ENCODE results near the gene OGFRL1.

Gene OGFRL1

DNA sequence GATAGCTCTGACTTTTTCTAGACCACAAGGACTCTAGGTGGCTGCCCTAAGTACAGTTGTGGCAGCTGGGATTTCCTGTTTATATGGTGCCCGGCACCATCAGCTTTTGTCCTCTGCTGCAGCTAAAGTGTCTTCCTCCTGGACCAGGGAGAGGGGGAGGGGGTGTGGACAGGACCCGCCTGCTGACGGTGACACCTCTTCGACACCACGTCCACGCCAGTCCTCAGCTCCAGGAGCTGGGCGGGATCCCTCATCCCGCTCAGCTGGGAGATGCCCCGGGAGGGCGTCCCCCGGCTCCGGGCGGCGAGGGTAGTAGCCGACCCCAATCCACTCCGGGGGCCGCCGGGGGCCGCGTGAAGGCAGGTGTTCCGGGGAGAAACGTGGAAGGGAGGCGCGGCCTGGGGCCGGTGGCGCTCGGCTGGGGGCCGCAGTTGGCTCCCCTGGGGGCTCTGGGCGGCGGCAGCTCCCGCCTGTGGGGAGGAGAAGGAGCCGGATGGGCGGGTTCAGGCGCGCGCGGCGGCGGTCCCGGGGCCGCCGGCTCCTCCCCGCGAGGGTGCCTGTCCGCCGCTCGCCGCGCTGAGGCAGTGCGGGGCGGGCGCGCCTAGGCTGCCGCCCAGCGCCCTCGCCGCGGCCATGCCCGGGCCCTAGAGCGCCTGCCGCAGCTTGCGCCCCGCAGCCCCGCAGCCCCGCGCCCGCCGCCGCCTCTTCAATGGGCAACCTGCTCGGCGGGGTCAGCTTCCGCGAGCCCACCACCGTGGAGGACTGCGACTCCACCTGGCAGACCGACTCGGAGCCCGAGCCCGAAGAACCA, at the start of gene OGFRL1:
TSS of gene OGFRL1 (plus strand) at position 584 of the 811 bp plus-strand sequence. CDS start at position 710, 126 bp downstream.
- peak within 1 kb of the TSS; percentile 60 for H3K27ac Mint-ChIP-seq
- peak; percentile 69 for DNase-seq (ENCODE audit: low spot score)
- H3K4me1 Mint-ChIP-seq (ENCODE audit: low read depth): peaks cover 23% of the 10 kb centered on the region
- H3K4me3 Mint-ChIP-seq: peak within 1 kb of the TSS; percentile 81
- peaks cover 44% of the 10 kb centered on the region for H3K27me3 Mint-ChIP-seq (ENCODE audit: low read depth)
- no peaks in the 10 kb centered on the region for H3K9me3 Mint-ChIP-seq
- peaks cover 1% of the 10 kb centered on the region for H3K36me3 Mint-ChIP-seq (ENCODE audit: low read depth)

DNA sequence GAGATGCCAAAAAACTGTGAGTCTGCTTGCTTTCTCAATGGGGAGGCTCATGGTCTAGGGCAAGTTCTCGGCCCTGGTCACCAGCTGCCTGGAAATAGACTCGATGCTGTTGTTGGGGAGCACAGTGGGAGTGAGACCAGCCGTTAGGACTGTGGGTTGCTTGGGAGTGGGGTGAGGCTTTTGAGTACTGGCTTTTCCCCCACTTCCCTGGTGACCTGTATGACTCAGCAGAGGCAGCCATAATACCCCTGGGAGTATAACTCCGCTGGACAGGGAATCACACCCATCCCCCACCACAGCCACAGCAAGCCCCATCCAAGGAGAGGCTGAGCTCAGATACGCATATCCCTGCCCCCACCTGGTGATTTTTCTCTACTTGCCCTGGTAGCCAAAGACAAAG, 48.9 kb upstream of the OGFRL1 start:
- Mint-ChIP-seq H3K9me3 (no peaks in the 10 kb centered on the region), H3K36me3 (ENCODE audit: low read depth) (no peaks in the 10 kb centered on the region), H3K27ac (no peak overlapping the region), H3K4me1 (ENCODE audit: low read depth) (no peaks in the 10 kb centered on the region), H3K27me3 (ENCODE audit: low read depth) (peaks cover 7% of the 10 kb centered on the region), H3K4me3 (no peak overlapping the region)
- no peak for DNase-seq (ENCODE audit: low spot score)

GRCh38 chr6:71245265-71246049, 43.2 kb upstream of the OGFRL1 start:
- no peak for DNase-seq (ENCODE audit: low spot score)
- no peaks in the 10 kb centered on the region for H3K36me3 Mint-ChIP-seq (ENCODE audit: low read depth)
- H3K27ac Mint-ChIP-seq: no peak overlapping the region
- H3K27me3 Mint-ChIP-seq (ENCODE audit: low read depth): no peaks in the 10 kb centered on the region
- H3K4me3 Mint-ChIP-seq: no peak overlapping the region
- no peaks in the 10 kb centered on the region for H3K9me3 Mint-ChIP-seq
- no peaks in the 10 kb centered on the region for H3K4me1 Mint-ChIP-seq (ENCODE audit: low read depth)

GRCh38 chr6:71246596-71246995, 42.0 kb upstream of the OGFRL1 start:
- Mint-ChIP-seq H3K27ac (no peak overlapping the region), H3K27me3 (ENCODE audit: low read depth) (peaks cover 7% of the 10 kb centered on the region), H3K36me3 (ENCODE audit: low read depth) (no peaks in the 10 kb centered on the region), H3K9me3 (no peaks in the 10 kb centered on the region), H3K4me1 (ENCODE audit: low read depth) (no peaks in the 10 kb centered on the region), H3K4me3 (no peak overlapping the region)
- no peak for DNase-seq (ENCODE audit: low spot score)

DNA sequence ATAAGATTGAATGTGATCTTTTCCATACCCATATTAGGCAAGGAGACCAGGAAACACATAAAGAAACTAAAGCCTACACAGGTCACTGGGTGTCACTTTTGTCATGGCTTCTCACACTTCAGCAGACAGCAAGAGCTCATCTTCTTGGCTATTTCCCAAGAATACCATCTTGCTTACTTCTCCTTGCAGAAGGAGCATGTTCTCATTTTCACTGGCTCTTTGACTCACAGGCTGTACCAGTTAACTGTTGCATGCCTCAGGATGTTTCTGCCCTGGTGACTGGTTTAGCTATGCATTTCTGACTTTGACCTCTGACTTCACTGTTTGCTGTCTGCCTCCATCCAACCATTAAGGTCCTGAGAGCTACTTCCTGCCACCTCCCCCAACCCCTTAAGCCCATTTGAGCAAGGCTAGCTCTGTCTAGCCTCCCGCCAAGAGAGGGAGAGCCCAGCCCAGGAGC, 40.3 kb upstream of the OGFRL1 start:
- Mint-ChIP-seq H3K27me3 (ENCODE audit: low read depth) (peaks cover 11% of the 10 kb centered on the region), H3K36me3 (ENCODE audit: low read depth) (no peaks in the 10 kb centered on the region), H3K4me1 (ENCODE audit: low read depth) (no peaks in the 10 kb centered on the region), H3K4me3 (no peak overlapping the region), H3K9me3 (no peaks in the 10 kb centered on the region), H3K27ac (no peak overlapping the region)
- DNase-seq (ENCODE audit: low spot score): no peak

DNA sequence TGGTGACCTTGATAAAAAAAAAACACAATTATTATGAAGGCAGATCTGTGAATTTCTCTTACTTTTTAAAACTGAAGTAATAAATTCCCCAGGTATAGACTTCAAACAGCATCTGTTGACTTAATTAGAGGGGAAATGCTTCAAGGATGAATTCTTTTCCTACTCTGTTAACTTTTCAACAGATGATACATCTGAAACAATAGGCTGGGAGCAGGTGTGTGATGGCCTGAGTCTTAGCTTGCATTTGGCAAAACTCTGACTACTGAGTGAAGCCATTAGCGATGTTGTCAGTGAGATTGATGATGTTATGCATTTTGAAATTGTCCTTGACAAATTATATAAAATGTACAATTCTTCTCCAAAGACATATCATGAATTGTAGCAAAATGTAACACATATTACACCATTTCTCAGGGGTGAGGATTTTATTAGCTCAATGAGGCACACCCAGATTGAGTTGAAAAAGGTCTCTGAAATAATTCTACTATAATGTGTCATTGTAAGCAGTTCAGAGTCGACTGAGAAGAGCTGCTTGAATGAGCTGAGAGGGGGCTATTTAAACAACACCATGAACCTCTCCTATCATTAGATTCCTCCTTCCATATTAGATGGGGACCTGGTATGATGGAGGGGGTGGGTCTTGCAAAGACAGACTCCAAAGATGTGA, 39.6 kb upstream of the OGFRL1 start:
- H3K27ac Mint-ChIP-seq: no peak overlapping the region
- H3K4me3 Mint-ChIP-seq: no peak overlapping the region
- H3K27me3 Mint-ChIP-seq (ENCODE audit: low read depth): peaks cover 11% of the 10 kb centered on the region
- H3K9me3 Mint-ChIP-seq: no peaks in the 10 kb centered on the region
- H3K36me3 Mint-ChIP-seq (ENCODE audit: low read depth): no peaks in the 10 kb centered on the region
- H3K4me1 Mint-ChIP-seq (ENCODE audit: low read depth): no peaks in the 10 kb centered on the region
- DNase-seq (ENCODE audit: low spot score): no peak

GRCh38 chr6:71250099-71250602, 38.5 kb upstream of the OGFRL1 start:
- no peak overlapping the region for H3K4me3 Mint-ChIP-seq
- H3K27me3 Mint-ChIP-seq (ENCODE audit: low read depth): peaks cover 11% of the 10 kb centered on the region
- no peaks in the 10 kb centered on the region for H3K36me3 Mint-ChIP-seq (ENCODE audit: low read depth)
- H3K9me3 Mint-ChIP-seq: no peaks in the 10 kb centered on the region
- H3K4me1 Mint-ChIP-seq (ENCODE audit: low read depth): no peaks in the 10 kb centered on the region
- no peak for DNase-seq (ENCODE audit: low spot score)
- H3K27ac Mint-ChIP-seq: no peak overlapping the region

DNA sequence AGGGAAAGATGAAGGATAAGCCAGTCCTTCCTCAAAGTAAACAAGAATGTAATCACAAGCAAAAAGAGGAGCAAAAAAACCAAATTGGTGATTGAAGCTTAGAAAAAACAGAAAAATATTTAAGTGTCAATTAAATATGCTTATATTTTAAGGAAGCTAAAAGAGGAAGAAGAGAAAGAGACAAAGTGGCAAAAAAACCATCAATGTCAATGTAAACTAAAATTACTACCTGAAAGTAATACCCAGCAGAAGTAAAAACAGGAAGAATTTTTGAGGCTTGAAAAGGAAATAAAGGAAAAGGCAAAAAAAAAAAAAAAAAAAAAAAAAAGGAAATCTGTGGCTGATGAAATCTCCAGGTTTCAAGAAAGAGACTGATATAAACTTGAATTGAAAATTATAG, 36.2 kb upstream of the OGFRL1 start:
- H3K4me3 Mint-ChIP-seq: no peak overlapping the region
- DNase-seq (ENCODE audit: low spot score): no peak
- no peaks in the 10 kb centered on the region for H3K4me1 Mint-ChIP-seq (ENCODE audit: low read depth)
- H3K36me3 Mint-ChIP-seq (ENCODE audit: low read depth): no peaks in the 10 kb centered on the region
- no peaks in the 10 kb centered on the region for H3K9me3 Mint-ChIP-seq
- H3K27ac Mint-ChIP-seq: no peak overlapping the region
- peaks cover 11% of the 10 kb centered on the region for H3K27me3 Mint-ChIP-seq (ENCODE audit: low read depth)

DNA sequence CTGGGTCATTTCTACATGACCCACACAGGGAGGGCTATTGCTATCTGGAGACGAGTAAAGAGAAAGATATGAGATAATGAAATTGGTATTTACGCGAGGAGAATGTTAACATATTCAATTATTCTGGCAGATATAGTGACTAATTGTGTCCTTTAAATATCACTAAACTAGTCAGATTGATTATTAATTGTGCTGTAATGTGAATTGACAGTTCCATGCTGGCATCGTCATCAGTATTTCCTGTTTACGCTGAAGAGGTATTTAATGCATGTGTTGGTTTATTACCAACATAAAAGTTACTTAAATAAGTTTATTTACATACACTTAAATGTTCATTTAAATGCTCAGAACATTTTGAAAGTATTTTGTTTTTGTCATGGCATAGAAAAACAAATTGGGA, 35.7 kb upstream of the OGFRL1 start:
- Mint-ChIP-seq H3K36me3 (ENCODE audit: low read depth) (no peaks in the 10 kb centered on the region), H3K27me3 (ENCODE audit: low read depth) (peaks cover 11% of the 10 kb centered on the region), H3K4me3 (no peak overlapping the region), H3K9me3 (no peaks in the 10 kb centered on the region), H3K27ac (no peak overlapping the region), H3K4me1 (ENCODE audit: low read depth) (no peaks in the 10 kb centered on the region)
- DNase-seq (ENCODE audit: low spot score): no peak

GRCh38 chr6:71254323-71254722, 34.3 kb upstream of the OGFRL1 start:
- peaks cover 11% of the 10 kb centered on the region for H3K27me3 Mint-ChIP-seq (ENCODE audit: low read depth)
- H3K9me3 Mint-ChIP-seq: no peaks in the 10 kb centered on the region
- H3K27ac Mint-ChIP-seq: no peak overlapping the region
- H3K4me1 Mint-ChIP-seq (ENCODE audit: low read depth): no peaks in the 10 kb centered on the region
- H3K4me3 Mint-ChIP-seq: no peak overlapping the region
- H3K36me3 Mint-ChIP-seq (ENCODE audit: low read depth): no peaks in the 10 kb centered on the region
- DNase-seq (ENCODE audit: low spot score): no peak

- H3K27me3 Mint-ChIP-seq (ENCODE audit: low read depth): no peaks in the 10 kb centered on the region
- no peaks in the 10 kb centered on the region for H3K4me1 Mint-ChIP-seq (ENCODE audit: low read depth)
These were observed 30.3 kb upstream of the OGFRL1 start for GRCh38 chr6:71258078-71258866.

GRCh38 chr6:71259888-71260604, 28.6 kb upstream of the OGFRL1 start:
- DNase-seq (ENCODE audit: low spot score): no peak
- no peaks in the 10 kb centered on the region for H3K4me1 Mint-ChIP-seq (ENCODE audit: low read depth)
- H3K27ac Mint-ChIP-seq: no peak overlapping the region
- no peak overlapping the region for H3K4me3 Mint-ChIP-seq
- no peaks in the 10 kb centered on the region for H3K9me3 Mint-ChIP-seq
- peaks cover 2% of the 10 kb centered on the region for H3K27me3 Mint-ChIP-seq (ENCODE audit: low read depth)
- H3K36me3 Mint-ChIP-seq (ENCODE audit: low read depth): no peaks in the 10 kb centered on the region

More at GRCh38 chr6:71258078-71258866, 30.3 kb upstream of the OGFRL1 start:
- no peak for DNase-seq (ENCODE audit: low spot score)
- no peaks in the 10 kb centered on the region for H3K36me3 Mint-ChIP-seq (ENCODE audit: low read depth)
- no peak overlapping the region for H3K27ac Mint-ChIP-seq
- no peak overlapping the region for H3K4me3 Mint-ChIP-seq
- H3K9me3 Mint-ChIP-seq: no peaks in the 10 kb centered on the region

DNA sequence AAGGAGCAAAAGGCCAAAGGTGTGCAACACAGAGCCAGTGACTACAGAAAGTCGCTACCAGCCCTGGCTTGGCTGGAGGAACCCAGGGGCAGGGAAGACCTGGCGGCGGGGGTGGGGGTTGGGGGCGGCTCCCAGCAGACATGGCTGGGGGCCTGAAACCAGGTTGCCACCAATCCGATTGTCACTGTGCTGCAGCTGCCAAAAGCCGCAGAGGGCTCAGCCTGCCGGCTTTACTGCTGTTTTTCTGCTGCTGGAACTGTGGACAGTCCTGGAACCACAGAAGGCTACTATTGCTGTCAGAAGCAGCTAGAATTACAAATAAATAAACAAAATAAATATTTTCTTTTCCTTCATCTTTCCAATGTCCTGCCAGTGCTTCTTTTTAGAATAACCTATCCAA, 25.7 kb upstream of the OGFRL1 start:
- no peak overlapping the region for H3K27ac Mint-ChIP-seq
- H3K4me3 Mint-ChIP-seq: no peak overlapping the region
- H3K4me1 Mint-ChIP-seq (ENCODE audit: low read depth): no peaks in the 10 kb centered on the region
- H3K36me3 Mint-ChIP-seq (ENCODE audit: low read depth): no peaks in the 10 kb centered on the region
- DNase-seq (ENCODE audit: low spot score): no peak
- peaks cover 2% of the 10 kb centered on the region for H3K27me3 Mint-ChIP-seq (ENCODE audit: low read depth)
- H3K9me3 Mint-ChIP-seq: no peaks in the 10 kb centered on the region

Data from T-helper 2 cell treated with Interferon-gamma antibody and Interleukin-4, amounts not matched to agents 5 μg/mL and 100 μg/mL, for 36 hours (primary cell).